ENCODE results near the gene WFDC2. TPM values are rescaled to one million over a fixed set of nuclear protein-coding genes. Genes with fewer than 3 reads are reported as not detected.

The WFDC2 gene, protein sequence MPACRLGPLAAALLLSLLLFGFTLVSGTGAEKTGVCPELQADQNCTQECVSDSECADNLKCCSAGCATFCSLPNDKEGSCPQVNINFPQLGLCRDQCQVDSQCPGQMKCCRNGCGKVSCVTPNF
- 0.15 to 0.32 TPM in 2 of 5 replicates, not detected in the others for total RNA-seq (2022; extraction: Qiagen RNA extraction)

DNA sequence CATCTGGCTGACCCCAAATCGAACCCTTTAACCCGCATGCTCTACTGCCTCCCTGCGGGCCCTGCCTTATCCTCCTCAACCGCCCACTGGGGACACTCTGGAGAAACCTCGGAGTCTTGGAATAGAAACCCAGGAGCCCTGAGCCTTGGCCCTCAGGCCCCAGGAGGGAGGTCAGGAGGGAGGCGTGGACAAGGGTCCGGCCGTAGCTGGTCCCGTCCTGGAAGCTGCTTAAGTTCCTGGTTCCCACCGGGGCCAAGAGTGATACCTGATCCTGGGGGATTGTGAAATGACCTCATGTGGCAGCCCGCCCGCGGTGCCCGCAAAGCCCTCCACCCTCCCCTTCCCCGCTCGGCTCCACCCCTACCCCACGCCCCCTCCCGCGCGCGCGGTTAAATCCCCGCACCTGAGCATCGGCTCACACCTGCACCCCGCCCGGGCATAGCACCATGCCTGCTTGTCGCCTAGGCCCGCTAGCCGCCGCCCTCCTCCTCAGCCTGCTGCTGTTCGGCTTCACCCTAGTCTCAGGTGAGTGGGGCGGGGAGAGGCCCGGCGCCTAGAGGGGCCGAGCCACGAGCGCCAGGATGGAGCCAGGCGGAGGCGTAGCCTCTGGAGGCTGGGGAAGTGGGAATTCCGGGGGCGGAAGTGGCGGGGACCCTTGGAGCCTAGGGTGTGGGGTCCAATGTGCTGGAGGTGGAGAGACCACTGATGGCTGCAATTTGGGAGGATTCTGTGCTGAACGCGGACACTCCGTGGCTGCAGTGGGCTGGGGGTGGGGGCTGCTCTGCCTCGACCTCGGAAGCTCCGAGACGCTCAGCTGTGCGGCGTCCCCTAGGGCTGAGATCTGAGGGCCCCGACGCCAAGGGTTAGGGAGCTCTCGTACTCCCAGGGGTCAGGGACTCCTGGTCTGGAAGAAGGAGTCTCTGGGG is at the start of gene WFDC2:
Gene WFDC2, plus strand, starts transcription at position 418 of the 926 bp plus-strand sequence. Its CDS starts 29 bp downstream, at position 447.

DNA sequence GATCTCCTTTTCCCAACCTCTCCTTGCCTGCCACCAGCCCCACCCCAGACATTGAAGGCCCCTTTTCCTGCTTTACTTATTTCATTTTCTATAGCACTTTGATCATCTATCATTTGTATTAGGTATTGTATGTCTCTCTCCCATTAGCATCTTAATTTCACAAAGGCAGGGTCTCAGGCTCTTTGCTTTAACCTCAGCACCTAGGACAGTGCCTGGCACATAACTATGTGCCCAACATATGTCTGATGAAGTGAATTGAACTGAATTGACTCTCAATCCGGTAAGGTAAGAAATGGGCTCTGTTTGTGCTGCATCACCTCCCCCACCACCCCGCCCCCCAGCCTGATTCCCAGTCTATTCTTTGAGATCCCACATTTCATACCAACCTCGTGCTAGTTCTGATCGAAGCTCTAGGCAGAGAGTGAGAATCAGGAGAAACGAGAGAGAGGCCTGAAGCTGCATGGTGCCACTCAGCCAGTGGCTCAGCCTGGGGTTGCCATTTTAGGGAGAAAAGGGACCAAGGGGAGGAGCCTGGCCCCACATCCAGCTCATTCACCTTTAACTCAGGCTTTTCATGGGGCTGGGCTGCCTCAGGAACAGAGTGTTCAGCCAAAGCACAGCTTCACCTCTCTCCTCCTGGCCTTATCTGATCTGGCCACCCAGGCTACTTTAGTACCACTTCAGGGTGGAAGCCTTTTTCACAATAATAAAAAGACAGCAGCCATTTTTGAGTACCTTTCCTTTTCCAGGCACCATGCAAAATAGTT is 45.8 kb downstream of the WFDC2 start, which contains the start of gene SPINT3:
Gene SPINT3, minus strand, starts transcription at position 476 of the 767 bp plus-strand sequence. Its CDS starts 14 bp downstream, at position 462.

Other genes with a start within 250 kb of the WFDC2 start
- gene SEMG2, start 248.4 kb upstream of the WFDC2 start, total RNA-seq (2022; extraction: Qiagen RNA extraction) = not detected in 5 replicates
- gene SLPI, start 215.2 kb upstream of the WFDC2 start, total RNA-seq (2022; extraction: Qiagen RNA extraction) = 10.1 to 16.1 TPM (median 11.6 TPM) in 5 replicates
- gene RBPJL, start 162.9 kb upstream of the WFDC2 start, total RNA-seq (2022; extraction: Qiagen RNA extraction) = not detected in 5 replicates
- gene MATN4, start 161.5 kb upstream of the WFDC2 start, total RNA-seq (2022; extraction: Qiagen RNA extraction) = 0.10 to 0.22 TPM (median 0.12 TPM) in 4 of 5 replicates, not detected in the other
- 89.5 to 111 TPM (median 95.6 TPM) in 5 replicates for gene SDC4, start 121.3 kb upstream of the WFDC2 start, total RNA-seq (2022; extraction: Qiagen RNA extraction)
- 26.8 to 32.0 TPM (median 29.4 TPM) in 5 replicates for gene SYS1, start 106.6 kb upstream of the WFDC2 start, total RNA-seq (2022; extraction: Qiagen RNA extraction)
- not detected in 5 replicates for gene TP53TG5, start 91.4 kb upstream of the WFDC2 start, total RNA-seq (2022; extraction: Qiagen RNA extraction)
- gene DBNDD2, start 61.5 kb upstream of the WFDC2 start, total RNA-seq (2022; extraction: Qiagen RNA extraction) = 21.2 to 29.3 TPM (median 25.5 TPM) in 5 replicates
- 91.5 to 104 TPM (median 96.9 TPM) in 5 replicates for gene PIGT, start 53.6 kb upstream of the WFDC2 start, total RNA-seq (2022; extraction: Qiagen RNA extraction)
- not detected in 5 replicates for gene SPINT3, start 45.9 kb downstream of the WFDC2 start, total RNA-seq (2022; extraction: Qiagen RNA extraction)
- gene WFDC6, start 69.7 kb downstream of the WFDC2 start, total RNA-seq (2022; extraction: Qiagen RNA extraction) = not detected in 5 replicates
- gene EPPIN, start 77.6 kb downstream of the WFDC2 start, total RNA-seq (2022; extraction: Qiagen RNA extraction) = not detected in 5 replicates
- gene WFDC8, start 109.5 kb downstream of the WFDC2 start, total RNA-seq (2022; extraction: Qiagen RNA extraction) = not detected in 5 replicates
- not detected in 5 replicates for gene WFDC10A, start 160.0 kb downstream of the WFDC2 start, total RNA-seq (2022; extraction: Qiagen RNA extraction)
- not detected in 5 replicates for gene WFDC9, start 161.5 kb downstream of the WFDC2 start, total RNA-seq (2022; extraction: Qiagen RNA extraction)
- not detected in 5 replicates for gene WFDC11, start 200.5 kb downstream of the WFDC2 start, total RNA-seq (2022; extraction: Qiagen RNA extraction)
- not detected in 5 replicates for gene WFDC13, start 232.3 kb downstream of the WFDC2 start, total RNA-seq (2022; extraction: Qiagen RNA extraction)
- not detected in 5 replicates for gene WFDC10B, start 235.3 kb downstream of the WFDC2 start, total RNA-seq (2022; extraction: Qiagen RNA extraction)